Smooth muscle cell (in vitro differentiated cells): ENCODE data around the gene SLC24A5. TPM values are rescaled to one million over a fixed set of nuclear protein-coding genes. Genes with fewer than 3 reads are reported as not detected.

Source experiments
- DNase-seq: peaks from one replicate; lab custom pipeline; 2025; ENCODE audit not compliant: unreplicated experiment; lab: John Stamatoyannopoulos, UW
- H2AFZ ChIP-seq: fragments of 200-600 bp; sonication (generic); 2 replicates; pipeline ENCODE4 v1.6.0; 2016; ENCODE audit warnings: antibody characterized with exemption, low read depth, mild to moderate bottlenecking
- H3F3A ChIP-seq: fragments of 200-600 bp; sonication (generic); 2 replicates; pipeline ENCODE4 v1.6.0; 2017; ENCODE audit warnings: antibody characterized with exemption, low read depth
- H3K27ac ChIP-seq: fragments of 200-600 bp; sonication (generic); 2 replicates; pipeline ENCODE4 v1.5.1; 2016; ENCODE audit warnings: low read depth, mild to moderate bottlenecking
- H3K27me3 ChIP-seq: fragments of 200-600 bp; sonication (generic); 2 replicates; pipeline ENCODE4 v1.6.1; 2016; ENCODE audit warnings: low read depth, mild to moderate bottlenecking
- H3K36me3 ChIP-seq: fragments of 200-600 bp; sonication (generic); 2 replicates; pipeline ENCODE4 v1.5.1; 2016; ENCODE audit warnings: low read depth
- H3K4me1 ChIP-seq: fragments of 200-600 bp; sonication (generic); 2 replicates; pipeline ENCODE4 v1.5.1; 2016; ENCODE audit warnings: low read depth
- H3K4me2 ChIP-seq: fragments of 200-600 bp; sonication (generic); 2 replicates; pipeline ENCODE4 v1.6.0; 2016; ENCODE audit warnings: mild to moderate bottlenecking
- H3K4me3 ChIP-seq: fragments of 200-600 bp; sonication (generic); 2 replicates; pipeline ENCODE4 v1.5.1; 2016; ENCODE audit warnings: mild to moderate bottlenecking
- H3K79me2 ChIP-seq: fragments of 200-600 bp; sonication (generic); 2 replicates; pipeline ENCODE4 v1.6.0; 2016; ENCODE audit warnings: low read depth, mild to moderate bottlenecking
- H3K9ac ChIP-seq: fragments of 200-600 bp; sonication (generic); 2 replicates; pipeline ENCODE4 v1.6.0; 2016; ENCODE audit warnings: low read depth
- H3K9me3 ChIP-seq: fragments of 200-600 bp; sonication (generic); replicated peaks from 2 replicates; pipeline ENCODE4 v1.5.1; 2016; ENCODE audit warnings: low read depth
- H4K20me1 ChIP-seq: fragments of 200-600 bp; sonication (generic); 2 replicates; pipeline ENCODE4 v1.6.0; 2016; ENCODE audit warnings: low read depth
- CTCF ChIP-seq: fragments of 200-600 bp; sonication (generic); IDR thresholded peaks from 2 replicates; pipeline ENCODE4 v1.5.1; 2017; ENCODE audit warnings: borderline replicate concordance, mild to moderate bottlenecking, antibody characterized with exemption; ENCODE audit not compliant: insufficient read depth, poor library complexity, severe bottlenecking
- WGBS: methylation state at CpG from one replicate; pipeline ENCODE4 v1.1.7; 2016; ENCODE audit warnings: low lambda C conversion rate; 5-methylcytosine and 5-hydroxymethylcytosine counted together
- polyA plus RNA-seq: library from polyadenylated mRNA; unstranded; fragments of >200 nt; fragmentation: Nextera tagmentation; extraction: Ambion mirVana; gene quantifications from 2 replicates; pipeline ENCODE4 v1.2.1, GENCODE V29; 2016
- total RNA-seq: library from RNA; depleted of rRNA; stranded (reverse); fragments of >200 nt; gene quantifications from 2 replicates; pipeline ENCODE4 v1.2.3, GENCODE V29; 2014

Gene SLC24A5
- total and polyA plus RNA-seq, 2 experiments from 2014 or later, result not detected

- H3K9ac ChIP-seq, result no peak overlapping the region
- H2AFZ ChIP-seq, result no peak overlapping the region
- H3K36me3 ChIP-seq, result no peaks in the 10 kb centered on the region
- H3F3A ChIP-seq, result no peaks in the 10 kb centered on the region
- H3K4me1 ChIP-seq, result peaks cover 10% of the 10 kb centered on the region
- no peak overlapping the region for H3K4me3 ChIP-seq
- H3K27ac ChIP-seq, result no peak overlapping the region
- H3K79me2 ChIP-seq, result no peaks in the 10 kb centered on the region
- DNase-seq, result no peak
- H3K9me3 ChIP-seq, result no peaks in the 10 kb centered on the region
- H4K20me1 ChIP-seq, result no peaks in the 10 kb centered on the region
- H3K4me2 ChIP-seq, result no peak overlapping the region
- H3K27me3 ChIP-seq, result no peaks in the 10 kb centered on the region
- no peak for TF ChIP-seq CTCF
Observed at GRCh38 chr15:48145923-48146322, 25.1 kb downstream of the SLC24A5 start.

- Histone ChIP-seq H3K27me3 (no peaks in the 10 kb centered on the region), H2AFZ (no peak overlapping the region), H3K79me2 (no peaks in the 10 kb centered on the region), H3K9ac (no peak overlapping the region), H3F3A (no peaks in the 10 kb centered on the region), H3K4me1 (peaks cover 10% of the 10 kb centered on the region), H3K4me3 (no peak overlapping the region), H4K20me1 (no peaks in the 10 kb centered on the region), H3K36me3 (no peaks in the 10 kb centered on the region), H3K4me2 (no peak overlapping the region), H3K27ac (no peak overlapping the region), H3K9me3 (no peaks in the 10 kb centered on the region)
- no peak for TF ChIP-seq CTCF
- DNase-seq, result no peak
Observed at GRCh38 chr15:48147358-48147757, 26.6 kb downstream of the SLC24A5 start.

- Histone ChIP-seq H3K4me3 (no peak overlapping the region), H3K27ac (no peak overlapping the region), H4K20me1 (no peaks in the 10 kb centered on the region), H3K4me2 (no peak overlapping the region), H3K4me1 (no peaks in the 10 kb centered on the region), H3K79me2 (no peaks in the 10 kb centered on the region), H3K9me3 (no peaks in the 10 kb centered on the region), H3K9ac (no peak overlapping the region), H3F3A (no peaks in the 10 kb centered on the region), H3K36me3 (no peaks in the 10 kb centered on the region), H3K27me3 (no peaks in the 10 kb centered on the region), H2AFZ (no peak overlapping the region)
- no peak for TF ChIP-seq CTCF
- no peak for DNase-seq
- WGBS, result 69% methylated on average over 4 of the region's 4 CpGs
Observed at GRCh38 chr15:48149858-48150257, 29.1 kb downstream of the SLC24A5 start.

GRCh38 chr15:48153526-48153925 lies 32.7 kb downstream of the SLC24A5 start:
- Histone ChIP-seq H3K27ac (no peak overlapping the region), H3K27me3 (no peaks in the 10 kb centered on the region), H3F3A (no peaks in the 10 kb centered on the region), H3K79me2 (no peaks in the 10 kb centered on the region), H3K4me3 (no peak overlapping the region), H3K9me3 (no peaks in the 10 kb centered on the region), H3K4me1 (no peaks in the 10 kb centered on the region), H3K36me3 (no peaks in the 10 kb centered on the region), H4K20me1 (no peaks in the 10 kb centered on the region), H3K9ac (no peak overlapping the region), H2AFZ (no peak overlapping the region), H3K4me2 (no peak overlapping the region)
- no peak for TF ChIP-seq CTCF
- no peak for DNase-seq
- 92% methylated on average over 2 of the region's 2 CpGs for WGBS
